C4-2B (cell line): ENCODE results near the gene CDKAL1.

ENCODE experiments used
- ZFX ChIP-seq: fragments of 450-650 bp; IDR thresholded peaks from 2 replicates; pipeline ENCODE4 v1.6.1; 2017
- TF ChIP-seq, protein P1 (sequence below): fragments of 450-650 bp; conservative IDR thresholded peaks from 2 replicates; pipeline ENCODE4 v1.5.1; 2017; ENCODE audit warnings: mild to moderate bottlenecking

DNA sequence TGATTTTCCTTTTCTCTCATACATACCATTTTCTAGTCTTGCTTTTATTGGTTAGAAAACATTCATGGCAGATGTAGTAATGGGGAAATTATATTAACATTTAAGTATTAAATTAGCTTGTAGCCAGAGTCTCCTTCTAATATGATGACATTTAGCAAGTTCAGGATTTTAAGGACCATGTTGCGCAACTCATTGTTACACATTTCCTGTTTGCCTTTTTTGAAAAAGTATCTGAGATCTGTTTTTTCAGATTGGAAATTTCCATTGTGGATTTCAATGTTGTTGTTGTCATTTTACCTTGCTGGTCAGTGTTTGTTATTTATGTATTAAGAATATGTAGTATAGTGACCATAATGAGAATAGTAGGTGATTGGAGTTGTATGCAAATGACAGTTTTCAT lies 38.7 kb downstream of the CDKAL1 start:
- TF ChIP-seq, protein P1, sequence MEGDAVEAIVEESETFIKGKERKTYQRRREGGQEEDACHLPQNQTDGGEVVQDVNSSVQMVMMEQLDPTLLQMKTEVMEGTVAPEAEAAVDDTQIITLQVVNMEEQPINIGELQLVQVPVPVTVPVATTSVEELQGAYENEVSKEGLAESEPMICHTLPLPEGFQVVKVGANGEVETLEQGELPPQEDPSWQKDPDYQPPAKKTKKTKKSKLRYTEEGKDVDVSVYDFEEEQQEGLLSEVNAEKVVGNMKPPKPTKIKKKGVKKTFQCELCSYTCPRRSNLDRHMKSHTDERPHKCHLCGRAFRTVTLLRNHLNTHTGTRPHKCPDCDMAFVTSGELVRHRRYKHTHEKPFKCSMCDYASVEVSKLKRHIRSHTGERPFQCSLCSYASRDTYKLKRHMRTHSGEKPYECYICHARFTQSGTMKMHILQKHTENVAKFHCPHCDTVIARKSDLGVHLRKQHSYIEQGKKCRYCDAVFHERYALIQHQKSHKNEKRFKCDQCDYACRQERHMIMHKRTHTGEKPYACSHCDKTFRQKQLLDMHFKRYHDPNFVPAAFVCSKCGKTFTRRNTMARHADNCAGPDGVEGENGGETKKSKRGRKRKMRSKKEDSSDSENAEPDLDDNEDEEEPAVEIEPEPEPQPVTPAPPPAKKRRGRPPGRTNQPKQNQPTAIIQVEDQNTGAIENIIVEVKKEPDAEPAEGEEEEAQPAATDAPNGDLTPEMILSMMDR: no peak
- TF ChIP-seq ZFX: no peak
